Parathyroid adenoma (tissue), 2 donors: ENCODE results near the gene PRRT3.
"Not testable (repeated sequence)": the region's sequence is repeated elsewhere in the genome, so short reads cannot be mapped to it uniquely, and the experiment has no call there.

Source experiments
- H2AFZ ChIP-seq: fragments of 300-600 bp; sonication (generic); one replicate; pipeline ENCODE4 v1.7.0; 2017; ENCODE audit warnings: antibody characterized with exemption, mild to moderate bottlenecking
- H3K27ac ChIP-seq: fragments of 300-600 bp; sonication (generic); one replicate; pipeline ENCODE4 v1.7.0; 2017
- H3K27me3 ChIP-seq: fragments of 300-600 bp; sonication (generic); one replicate; pipeline ENCODE4 v1.7.0; 2017; ENCODE audit warnings: low read length; ENCODE audit not compliant: control insufficient read depth, insufficient read depth
- H3K36me3 ChIP-seq: fragments of 300-600 bp; sonication (generic); one replicate; pipeline ENCODE4 v1.7.0; 2017; ENCODE audit warnings: low read length; ENCODE audit not compliant: control insufficient read depth, insufficient read depth
- H3K4me1 ChIP-seq: fragments of 300-600 bp; sonication (generic); one replicate; pipeline ENCODE4 v1.7.0; 2017; ENCODE audit warnings: control low read depth
- H3K4me2 ChIP-seq: fragments of 300-600 bp; sonication (generic); one replicate; pipeline ENCODE4 v1.7.0; 2017; ENCODE audit warnings: low read length
- H3K4me3 ChIP-seq: fragments of 300-600 bp; sonication (generic); one replicate; pipeline ENCODE4 v1.7.0; 2017; ENCODE audit warnings: low read depth, low read length
- H3K79me2 ChIP-seq: fragments of 300-600 bp; sonication (generic); one replicate; pipeline ENCODE4 v1.7.0; 2017; ENCODE audit warnings: control low read depth
- H3K9ac ChIP-seq: fragments of 300-600 bp; sonication (generic); one replicate; pipeline ENCODE4 v1.7.0; 2017; ENCODE audit warnings: mild to moderate bottlenecking
- H3K9me3 ChIP-seq: fragments of 300-600 bp; sonication (generic); one replicate; pipeline ENCODE4 v1.7.0; 2017; ENCODE audit warnings: low read length; ENCODE audit not compliant: control insufficient read depth
- TF ChIP-seq, protein P1 (sequence below): fragments of 300-600 bp; sonication (generic); IDR thresholded peaks from one replicate; pipeline ENCODE4 v1.7.0; 2017; ENCODE audit warnings: antibody characterized with exemption, mild to moderate bottlenecking
- donor health status: primary hyperparathyroidism.

PRRT3 gene

DNA sequence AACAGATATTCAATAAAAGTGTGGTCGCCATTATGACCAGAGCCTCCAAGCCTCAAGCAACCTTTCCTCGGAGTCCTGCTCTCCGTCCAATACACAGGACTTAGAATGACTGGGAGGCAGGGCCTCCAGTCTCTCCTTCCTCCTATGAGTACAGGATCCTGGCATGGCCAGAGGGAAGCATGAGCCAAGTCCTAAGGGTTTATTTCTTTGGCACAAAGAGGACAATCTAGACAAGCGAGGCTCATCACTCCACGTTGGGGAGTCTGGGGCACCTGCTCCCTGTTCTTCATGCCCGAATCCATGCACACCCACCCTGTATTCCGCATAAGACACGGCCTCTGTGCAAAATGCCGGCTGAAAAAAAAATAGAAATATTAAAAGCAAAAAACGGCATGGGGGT, 6.8 kb downstream of the PRRT3 start:
- H3K9me3 ChIP-seq: no peaks in the 10 kb centered on the region

DNA sequence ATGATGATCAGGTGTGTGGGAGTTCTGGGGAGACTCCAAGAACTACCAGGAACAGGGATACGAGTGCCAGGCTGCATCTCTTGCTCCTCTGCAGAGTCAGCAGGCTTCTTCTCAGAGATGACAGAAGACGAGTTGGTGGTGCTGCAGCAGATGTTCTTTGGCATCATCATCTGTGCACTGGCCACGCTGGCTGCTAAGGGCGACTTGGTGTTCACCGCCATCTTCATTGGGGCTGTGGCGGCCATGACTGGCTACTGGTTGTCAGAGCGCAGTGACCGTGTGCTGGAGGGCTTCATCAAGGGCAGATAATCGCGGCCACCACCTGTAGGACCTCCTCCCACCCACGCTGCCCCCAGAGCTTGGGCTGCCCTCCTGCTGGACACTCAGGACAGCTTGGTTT, 7.9 kb downstream of the PRRT3 start:
- H3K4me1 ChIP-seq: no peaks in the 10 kb centered on the region
- no peak overlapping the region for H2AFZ ChIP-seq
- TF ChIP-seq, protein P1, sequence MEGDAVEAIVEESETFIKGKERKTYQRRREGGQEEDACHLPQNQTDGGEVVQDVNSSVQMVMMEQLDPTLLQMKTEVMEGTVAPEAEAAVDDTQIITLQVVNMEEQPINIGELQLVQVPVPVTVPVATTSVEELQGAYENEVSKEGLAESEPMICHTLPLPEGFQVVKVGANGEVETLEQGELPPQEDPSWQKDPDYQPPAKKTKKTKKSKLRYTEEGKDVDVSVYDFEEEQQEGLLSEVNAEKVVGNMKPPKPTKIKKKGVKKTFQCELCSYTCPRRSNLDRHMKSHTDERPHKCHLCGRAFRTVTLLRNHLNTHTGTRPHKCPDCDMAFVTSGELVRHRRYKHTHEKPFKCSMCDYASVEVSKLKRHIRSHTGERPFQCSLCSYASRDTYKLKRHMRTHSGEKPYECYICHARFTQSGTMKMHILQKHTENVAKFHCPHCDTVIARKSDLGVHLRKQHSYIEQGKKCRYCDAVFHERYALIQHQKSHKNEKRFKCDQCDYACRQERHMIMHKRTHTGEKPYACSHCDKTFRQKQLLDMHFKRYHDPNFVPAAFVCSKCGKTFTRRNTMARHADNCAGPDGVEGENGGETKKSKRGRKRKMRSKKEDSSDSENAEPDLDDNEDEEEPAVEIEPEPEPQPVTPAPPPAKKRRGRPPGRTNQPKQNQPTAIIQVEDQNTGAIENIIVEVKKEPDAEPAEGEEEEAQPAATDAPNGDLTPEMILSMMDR: no peak
- no peaks in the 10 kb centered on the region for H3K36me3 ChIP-seq
- H3K27me3 ChIP-seq: no peaks in the 10 kb centered on the region
- no peak overlapping the region for H3K9ac ChIP-seq
- no peak overlapping the region for H3K4me3 ChIP-seq
- H3K9me3 ChIP-seq: no peaks in the 10 kb centered on the region
- no peaks in the 10 kb centered on the region for H3K79me2 ChIP-seq
- H3K27ac ChIP-seq: no peak overlapping the region
- H3K4me2 ChIP-seq: no peak overlapping the region

More for the DNA sequence above, 6.8 kb downstream of the PRRT3 start:
- Histone ChIP-seq H3K4me3 (no peak overlapping the region), H3K27ac (no peak overlapping the region), H2AFZ (no peak overlapping the region), H3K27me3 (no peaks in the 10 kb centered on the region), H3K4me2 (no peak overlapping the region), H3K9ac (no peak overlapping the region), H3K36me3 (no peaks in the 10 kb centered on the region), H3K79me2 (no peaks in the 10 kb centered on the region), H3K4me1 (no peaks in the 10 kb centered on the region)
- TF ChIP-seq, protein P1: no peak

DNA sequence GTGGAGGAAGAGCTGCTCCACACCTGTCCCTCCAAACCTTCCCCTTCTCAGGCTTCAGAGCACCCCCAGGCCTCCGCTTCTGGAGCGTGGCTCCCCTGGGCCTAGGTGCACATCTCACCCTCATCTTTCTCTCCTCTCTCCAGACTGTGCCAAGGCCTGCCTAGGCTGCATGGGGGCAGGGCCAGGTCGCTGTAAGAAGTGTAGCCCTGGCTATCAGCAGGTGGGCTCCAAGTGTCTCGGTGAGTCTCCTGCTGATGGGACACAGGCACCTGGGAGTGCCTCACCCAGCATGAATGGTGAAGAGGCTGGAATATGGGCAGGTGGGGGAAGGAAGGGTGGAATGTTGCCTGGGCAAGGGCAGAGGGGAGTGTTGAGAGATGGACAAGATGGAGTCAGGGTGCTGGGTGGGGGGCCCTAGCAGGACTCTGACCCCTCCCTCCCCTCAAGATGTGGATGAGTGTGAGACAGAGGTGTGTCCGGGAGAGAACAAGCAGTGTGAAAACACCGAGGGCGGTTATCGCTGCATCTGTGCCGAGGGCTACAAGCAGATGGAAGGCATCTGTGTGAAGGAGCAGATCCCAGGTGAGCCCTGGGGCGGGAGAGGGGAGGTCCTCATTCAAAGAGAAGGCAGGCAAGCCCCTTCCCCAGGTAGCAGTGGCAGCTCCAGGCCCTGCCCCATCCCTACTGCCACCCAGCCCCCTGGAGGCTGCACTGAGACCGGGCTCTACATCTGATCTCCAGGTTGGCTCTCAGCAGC, 9.1 kb downstream of the PRRT3 start:
- H2AFZ ChIP-seq: no peak overlapping the region
- no peaks in the 10 kb centered on the region for H3K36me3 ChIP-seq
- no peak overlapping the region for H3K9ac ChIP-seq
- no peak overlapping the region for H3K4me3 ChIP-seq
- H3K27me3 ChIP-seq: no peaks in the 10 kb centered on the region
- H3K9me3 ChIP-seq: no peaks in the 10 kb centered on the region
- H3K4me2 ChIP-seq: no peak overlapping the region
- TF ChIP-seq, protein P1: no peak
- no peaks in the 10 kb centered on the region for H3K4me1 ChIP-seq
- H3K79me2 ChIP-seq: no peaks in the 10 kb centered on the region
- H3K27ac ChIP-seq: no peak overlapping the region

- Histone ChIP-seq H3K9me3 (no peaks in the 10 kb centered on the region), H3K36me3 (no peaks in the 10 kb centered on the region), H3K9ac (no peak overlapping the region), H3K4me1 (no peaks in the 10 kb centered on the region), H2AFZ (no peak overlapping the region), H3K79me2 (no peaks in the 10 kb centered on the region), H3K4me3 (no peak overlapping the region), H3K27ac (no peak overlapping the region), H3K27me3 (no peaks in the 10 kb centered on the region), H3K4me2 (no peak overlapping the region)
- TF ChIP-seq, protein P1: no peak
Observed at GRCh38 chr3:9942164-9942563, 10.0 kb downstream of the PRRT3 start.

GRCh38 chr3:9940746-9941145, 11.5 kb downstream of the PRRT3 start:
- no peak overlapping the region for H3K27ac ChIP-seq
- H3K36me3 ChIP-seq: no peaks in the 10 kb centered on the region
- TF ChIP-seq, protein P1: no peak
- no peak overlapping the region for H2AFZ ChIP-seq
- no peaks in the 10 kb centered on the region for H3K4me1 ChIP-seq
- no peak overlapping the region for H3K4me3 ChIP-seq
- no peak overlapping the region for H3K4me2 ChIP-seq
- H3K79me2 ChIP-seq: no peaks in the 10 kb centered on the region
- H3K9me3 ChIP-seq: no peaks in the 10 kb centered on the region
- H3K27me3 ChIP-seq: no peaks in the 10 kb centered on the region
- H3K9ac ChIP-seq: no peak overlapping the region

DNA sequence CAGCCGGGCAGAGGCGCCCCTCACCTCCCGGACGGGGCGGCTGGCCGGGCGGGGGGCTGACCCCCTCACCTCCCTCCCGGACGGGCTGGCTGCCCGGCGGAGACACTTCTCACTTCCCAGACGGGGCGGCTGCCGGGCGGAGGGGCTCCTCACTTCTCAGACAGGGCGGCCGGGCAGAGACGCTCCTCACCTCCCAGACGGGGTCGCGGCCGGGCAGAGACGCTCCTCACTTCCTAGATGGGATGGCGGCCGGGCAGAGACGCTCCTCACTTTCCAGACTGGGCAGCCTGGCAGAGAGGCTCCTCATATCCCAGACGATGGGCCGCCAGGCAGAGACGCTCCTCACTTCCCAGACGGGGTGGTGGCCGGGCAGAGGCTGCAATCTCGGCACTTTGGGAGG, 12.3 kb downstream of the PRRT3 start:
- H3K4me1 ChIP-seq, H3K79me2 ChIP-seq, H3K4me2 ChIP-seq, H3K27ac ChIP-seq, H3K9me3 ChIP-seq, H2AFZ ChIP-seq, H3K4me3 ChIP-seq, H3K27me3 ChIP-seq, H3K36me3 ChIP-seq, H3K9ac ChIP-seq: not testable (repeated sequence)
